ENCODE measurements around the gene ZFYVE19.
A peak's percentile ranks its signal among the peaks of the same experiment; 100 is the strongest.

ZFYVE19 gene

GRCh38 chr15:40775740-40776536 is 31.0 kb upstream of the ZFYVE19 start:
- no peak for DNase-seq

- DNase-seq, result no peak
Observed at GRCh38 chr15:40776537-40777141, 30.2 kb upstream of the ZFYVE19 start.

GRCh38 chr15:40782609-40783227 is 24.2 kb upstream of the ZFYVE19 start:
- DNase-seq, result peak; percentile 78 to 79

GRCh38 chr15:40785164-40785563 is 21.7 kb upstream of the ZFYVE19 start:
- no peak for DNase-seq

- no peak for DNase-seq
Observed at GRCh38 chr15:40785814-40786213, 21.1 kb upstream of the ZFYVE19 start.

GRCh38 chr15:40787344-40787841 is 19.5 kb upstream of the ZFYVE19 start:
- DNase-seq, result peak; percentile 64 to 70

- no peak for DNase-seq
Observed at GRCh38 chr15:40787991-40788390, 18.9 kb upstream of the ZFYVE19 start.

- no peak for DNase-seq
Observed at GRCh38 chr15:40789119-40789518, 17.8 kb upstream of the ZFYVE19 start.

GRCh38 chr15:40789999-40790398 is 16.9 kb upstream of the ZFYVE19 start:
- no peak for DNase-seq

GRCh38 chr15:40790718-40791117 is 16.2 kb upstream of the ZFYVE19 start:
- DNase-seq, result no peak

GRCh38 chr15:40792394-40792793 is 14.5 kb upstream of the ZFYVE19 start:
- DNase-seq, result no peak

GRCh38 chr15:40793216-40793989 is 13.5 kb upstream of the ZFYVE19 start:
- DNase-seq, result no peak

- DNase-seq, result no peak
Observed at GRCh38 chr15:40796041-40796440, 10.8 kb upstream of the ZFYVE19 start.

- no peak for DNase-seq
Observed at GRCh38 chr15:40796512-40796911, 10.4 kb upstream of the ZFYVE19 start.

GRCh38 chr15:40799523-40799922 is 7.4 kb upstream of the ZFYVE19 start:
- DNase-seq, result no peak

- DNase-seq, result no peak
Observed at GRCh38 chr15:40803076-40803475, 3.8 kb upstream of the ZFYVE19 start.

- no peak for DNase-seq
Observed at GRCh38 chr15:40803688-40804087, 3.2 kb upstream of the ZFYVE19 start.

GRCh38 chr15:40806672-40807027 is 239 bp upstream of the ZFYVE19 start:
- no peak for DNase-seq

- no peak for DNase-seq
Observed at GRCh38 chr15:40807888-40808461, 1.1 kb downstream of the ZFYVE19 start.

- no peak for DNase-seq
Observed at GRCh38 chr15:40808861-40809450, 2.1 kb downstream of the ZFYVE19 start.

GRCh38 chr15:40812721-40813425 is 6.0 kb downstream of the ZFYVE19 start:
- no peak for DNase-seq
